Stimulated activated naive B cell treated with anti-CD40 and anti-IgM and Interleukin-4, amounts not matched to agents 10 μg/mL and 1 μg/mL and 100 μg/mL, for 72 hours (primary cell): ENCODE results near the gene GINS2.

Source experiments
- ATAC-seq, 2 donors: fragments of 150-1000 bp; cut with Tn5 transposase; replicated peaks; 2 replicates each; pipeline ENCODE4 v1.10.0; 2021; ENCODE audit warnings: moderate library complexity in 1 of 2
- DNase-seq: peaks from one replicate; pipeline ENCODE4 v3.0.0; 2021
- H3K27ac Mint-ChIP-seq: one replicate; pipeline ENCODE4 v1.8.0; 2022; ENCODE audit warnings: mild to moderate bottlenecking, mixed read lengths
- H3K27me3 Mint-ChIP-seq, 2 donors: one replicate each; pipeline ENCODE4 v1.8.0; 2022; ENCODE audit warnings: mixed read lengths in 2 of 2
- H3K36me3 Mint-ChIP-seq, 2 donors: one replicate each; pipeline ENCODE4 v1.8.0; 2022; ENCODE audit warnings: mixed read lengths in 2 of 2, mild to moderate bottlenecking in 1 of 2
- H3K4me1 Mint-ChIP-seq, 2 donors: one replicate each; pipeline ENCODE4 v1.8.0; 2022; ENCODE audit warnings: mixed read lengths in 2 of 2, mild to moderate bottlenecking in 1 of 2
- H3K4me3 Mint-ChIP-seq, 2 donors: one replicate each; pipeline ENCODE4 v1.8.0; 2022; ENCODE audit warnings: mild to moderate bottlenecking in 2 of 2, mixed read lengths in 2 of 2, moderate library complexity in 1 of 2
- H3K9me3 Mint-ChIP-seq, 2 donors: one replicate each; pipeline ENCODE4 v1.8.0; 2022; ENCODE audit warnings: mixed read lengths in 2 of 2, mild to moderate bottlenecking in 1 of 2

The GINS2 gene

GRCh38 chr16:85722128-85722893, 33.6 kb upstream of the GINS2 start:
- H3K36me3 Mint-ChIP-seq = peaks cover 2 to 13% of the 10 kb centered on the region in 2 donors
- no peak overlapping the region for H3K27ac Mint-ChIP-seq
- no peak for DNase-seq
- H3K4me1 Mint-ChIP-seq = peaks cover 18 to 21% of the 10 kb centered on the region in 2 donors
- no peaks in the 10 kb centered on the region for H3K9me3 Mint-ChIP-seq
- H3K4me3 Mint-ChIP-seq = no peak overlapping the region
- no peak for ATAC-seq
- H3K27me3 Mint-ChIP-seq = no peaks in the 10 kb centered on the region

- Mint-ChIP-seq H3K4me3 (no peak overlapping the region), H3K27ac (no peak overlapping the region), H3K27me3 (no peaks in the 10 kb centered on the region), H3K4me1 (peaks cover 22 to 34% of the 10 kb centered on the region in 2 donors), H3K36me3 (peaks cover 2 to 7% of the 10 kb centered on the region in 2 donors), H3K9me3 (no peaks in the 10 kb centered on the region)
- no peak for ATAC-seq
- DNase-seq = no peak
Measured at GRCh38 chr16:85720302-85720637, 31.5 kb upstream of the GINS2 start.

- H3K27ac Mint-ChIP-seq = no peak overlapping the region
- H3K36me3 Mint-ChIP-seq = peaks cover 2 to 7% of the 10 kb centered on the region in 2 donors
- H3K9me3 Mint-ChIP-seq = no peaks in the 10 kb centered on the region
- H3K4me3 Mint-ChIP-seq = no peak overlapping the region
- ATAC-seq (no peak), DNase-seq (no peak)
- peaks cover 22 to 40% of the 10 kb centered on the region in 2 donors for H3K4me1 Mint-ChIP-seq
- no peaks in the 10 kb centered on the region for H3K27me3 Mint-ChIP-seq
Measured at GRCh38 chr16:85719605-85720301, 31.0 kb upstream of the GINS2 start.

GRCh38 chr16:85718682-85719081, 29.9 kb upstream of the GINS2 start:
- no peaks in the 10 kb centered on the region for H3K27me3 Mint-ChIP-seq
- DNase-seq (no peak), ATAC-seq (no peak)
- H3K9me3 Mint-ChIP-seq = no peaks in the 10 kb centered on the region
- H3K4me1 Mint-ChIP-seq = peaks cover 18 to 40% of the 10 kb centered on the region in 2 donors
- peaks cover 2 to 5% of the 10 kb centered on the region in 2 donors for H3K36me3 Mint-ChIP-seq
- no peak overlapping the region for H3K4me3 Mint-ChIP-seq
- H3K27ac Mint-ChIP-seq = no peak overlapping the region

GRCh38 chr16:85718153-85718477, 29.4 kb upstream of the GINS2 start:
- H3K36me3 Mint-ChIP-seq = peaks cover 2 to 11% of the 10 kb centered on the region in 2 donors
- H3K4me1 Mint-ChIP-seq = peaks cover 18 to 40% of the 10 kb centered on the region in 2 donors
- DNase-seq (no peak), ATAC-seq (no peak)
- no peak overlapping the region for H3K4me3 Mint-ChIP-seq
- no peaks in the 10 kb centered on the region for H3K9me3 Mint-ChIP-seq
- H3K27ac Mint-ChIP-seq = no peak overlapping the region
- no peaks in the 10 kb centered on the region for H3K27me3 Mint-ChIP-seq

- Mint-ChIP-seq H3K27ac (no peak overlapping the region), H3K27me3 (no peaks in the 10 kb centered on the region), H3K4me1 (peaks cover 18 to 40% of the 10 kb centered on the region in 2 donors), H3K36me3 (peaks cover 5 to 17% of the 10 kb centered on the region in 2 donors), H3K4me3 (no peak overlapping the region), H3K9me3 (peaks cover 0 to 2% of the 10 kb centered on the region in 2 donors)
- ATAC-seq (peak; percentile 38 to 59), DNase-seq (peak; percentile 33)
Measured at GRCh38 chr16:85717393-85718152, 28.8 kb upstream of the GINS2 start.

- Mint-ChIP-seq H3K4me3 (no peak overlapping the region), H3K27ac (peak overlapping the region; percentile 42), H3K36me3 (peaks cover 12 to 25% of the 10 kb centered on the region in 2 donors), H3K9me3 (peaks cover 4 to 5% of the 10 kb centered on the region in 2 donors), H3K27me3 (no peaks in the 10 kb centered on the region), H3K4me1 (peaks cover 18 to 40% of the 10 kb centered on the region in 2 donors)
- ATAC-seq (no peak), DNase-seq (no peak)
Measured at GRCh38 chr16:85716680-85717038, 27.9 kb upstream of the GINS2 start.

- ATAC-seq (no peak), DNase-seq (no peak)
- peak overlapping the region in 1 of 2 donors; percentile 53 for H3K4me3 Mint-ChIP-seq
- H3K36me3 Mint-ChIP-seq = peaks cover 11 to 24% of the 10 kb centered on the region in 2 donors
- no peaks in the 10 kb centered on the region for H3K27me3 Mint-ChIP-seq
- peak overlapping the region; percentile 89 for H3K27ac Mint-ChIP-seq
- peaks cover 18 to 40% of the 10 kb centered on the region in 2 donors for H3K4me1 Mint-ChIP-seq
- peaks cover 4 to 5% of the 10 kb centered on the region in 2 donors for H3K9me3 Mint-ChIP-seq
Measured at GRCh38 chr16:85716022-85716679, 27.4 kb upstream of the GINS2 start.

GRCh38 chr16:85715169-85716021, 26.6 kb upstream of the GINS2 start:
- Mint-ChIP-seq H3K27me3 (no peaks in the 10 kb centered on the region), H3K4me3 (peak overlapping the region in 1 of 2 donors; percentile 53), H3K9me3 (peaks cover 4 to 5% of the 10 kb centered on the region in 2 donors), H3K4me1 (peaks cover 18 to 40% of the 10 kb centered on the region in 2 donors), H3K36me3 (peaks cover 10 to 27% of the 10 kb centered on the region in 2 donors), H3K27ac (no peak overlapping the region)
- peak; percentile 75 to 82 for ATAC-seq
- no peak for DNase-seq

- H3K27ac Mint-ChIP-seq = no peak overlapping the region
- H3K36me3 Mint-ChIP-seq = peaks cover 10 to 27% of the 10 kb centered on the region in 2 donors
- H3K9me3 Mint-ChIP-seq = peaks cover 4 to 5% of the 10 kb centered on the region in 2 donors
Measured at GRCh38 chr16:85712801-85713200, 24.0 kb upstream of the GINS2 start.

GRCh38 chr16:85711982-85712587, 23.3 kb upstream of the GINS2 start:
- no peak for DNase-seq

More at GRCh38 chr16:85712801-85713200, 24.0 kb upstream of the GINS2 start:
- no peaks in the 10 kb centered on the region for H3K27me3 Mint-ChIP-seq
- DNase-seq (no peak), ATAC-seq (no peak)
- H3K4me3 Mint-ChIP-seq = no peak overlapping the region
- H3K4me1 Mint-ChIP-seq = peaks cover 5 to 24% of the 10 kb centered on the region in 2 donors

GRCh38 chr16:85710732-85711131, 22.0 kb upstream of the GINS2 start:
- Mint-ChIP-seq H3K4me1 (peaks cover 3 to 10% of the 10 kb centered on the region in 2 donors), H3K4me3 (no peak overlapping the region), H3K36me3 (peaks cover 13 to 31% of the 10 kb centered on the region in 2 donors), H3K27me3 (no peaks in the 10 kb centered on the region), H3K27ac (peak overlapping the region; percentile 38), H3K9me3 (peaks cover 4 to 5% of the 10 kb centered on the region in 2 donors)
- DNase-seq (no peak), ATAC-seq (no peak)

More at GRCh38 chr16:85711982-85712587, 23.3 kb upstream of the GINS2 start:
- Mint-ChIP-seq H3K4me3 (no peak overlapping the region), H3K27me3 (no peaks in the 10 kb centered on the region), H3K27ac (no peak overlapping the region), H3K4me1 (peaks cover 5 to 21% of the 10 kb centered on the region in 2 donors), H3K36me3 (peaks cover 10 to 27% of the 10 kb centered on the region in 2 donors), H3K9me3 (peaks cover 4 to 5% of the 10 kb centered on the region in 2 donors)
- ATAC-seq = no peak
